Epidermal melanocyte (primary cell): Measurements from ENCODE around the gene KRT33A.
"Not testable (repeated sequence)": the region's sequence is repeated elsewhere in the genome, so short reads cannot be mapped to it uniquely, and the experiment has no call there.

Source experiments
- DNase-seq: peaks from one replicate; pipeline ENCODE4 v3.0.0; 2011; ENCODE audit warnings: low spot score; ENCODE audit not compliant: insufficient read length

KRT33A gene

DNA sequence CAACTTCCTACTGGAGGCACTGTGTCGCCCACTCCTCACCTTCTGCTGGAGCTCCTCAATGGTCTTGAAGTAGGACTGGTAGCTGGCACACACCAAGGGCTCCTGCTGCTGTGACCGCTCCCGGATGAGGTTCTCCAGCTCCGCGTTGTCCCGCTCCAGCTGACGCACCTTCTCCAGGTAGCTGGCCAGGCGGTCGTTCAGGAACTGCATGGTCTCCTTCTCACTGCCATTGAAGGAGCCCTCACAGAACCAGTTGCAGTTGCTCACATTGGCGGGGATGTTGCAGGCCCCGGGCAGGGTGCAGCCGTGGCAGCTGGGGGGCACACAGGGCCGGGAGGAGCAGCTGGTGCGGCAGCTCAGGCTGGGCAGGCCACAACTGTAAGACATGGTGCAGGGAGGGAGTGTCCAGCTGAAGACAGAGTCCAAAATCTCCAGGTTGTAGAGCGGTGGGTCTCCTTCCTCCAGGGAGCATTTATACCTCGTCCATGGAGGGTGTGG lies at the start of gene KRT33A:
TSS of gene KRT33A (minus strand) at position 448 of the 498 bp plus-strand sequence. CDS start at position 387, 61 bp downstream.
- not testable (repeated sequence) for DNase-seq

DNA sequence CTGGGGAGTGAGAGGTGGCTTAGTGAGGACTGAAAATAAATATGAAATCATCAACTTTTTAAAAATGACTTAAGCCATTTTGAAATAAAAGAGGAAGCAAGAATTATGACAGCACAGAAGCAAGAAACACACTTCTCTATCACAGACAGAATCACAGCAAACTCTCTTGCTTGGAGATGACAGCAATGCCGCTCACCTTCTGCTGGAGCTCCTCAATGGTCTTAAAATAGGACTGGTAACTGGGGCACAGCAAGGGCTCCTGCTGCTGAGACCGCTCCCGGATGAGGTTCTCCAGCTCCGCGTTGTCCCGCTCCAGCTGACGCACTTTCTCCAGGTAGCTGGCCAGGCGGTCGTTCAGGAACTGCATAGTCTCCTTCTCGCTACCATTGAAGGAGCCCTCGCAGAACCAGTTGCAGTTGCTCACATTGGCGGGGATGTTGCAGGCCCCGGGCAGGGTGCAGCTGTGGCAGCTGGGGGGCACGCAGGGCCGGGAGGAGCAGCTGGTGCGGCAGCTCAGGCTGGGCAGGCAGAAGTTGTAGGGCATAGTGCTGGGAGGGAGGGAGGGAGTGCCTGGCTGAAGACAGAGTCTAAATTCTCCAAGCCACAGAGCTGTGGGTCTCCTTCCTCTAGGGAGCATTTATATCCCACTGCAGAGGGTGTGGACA lies 46.5 kb upstream of the KRT33A start, which contains the start of gene KRT31:
TSS of gene KRT31 (minus strand) at position 613 of the 665 bp plus-strand sequence. CDS start at position 544, 69 bp downstream.
- no peak for DNase-seq

DNA sequence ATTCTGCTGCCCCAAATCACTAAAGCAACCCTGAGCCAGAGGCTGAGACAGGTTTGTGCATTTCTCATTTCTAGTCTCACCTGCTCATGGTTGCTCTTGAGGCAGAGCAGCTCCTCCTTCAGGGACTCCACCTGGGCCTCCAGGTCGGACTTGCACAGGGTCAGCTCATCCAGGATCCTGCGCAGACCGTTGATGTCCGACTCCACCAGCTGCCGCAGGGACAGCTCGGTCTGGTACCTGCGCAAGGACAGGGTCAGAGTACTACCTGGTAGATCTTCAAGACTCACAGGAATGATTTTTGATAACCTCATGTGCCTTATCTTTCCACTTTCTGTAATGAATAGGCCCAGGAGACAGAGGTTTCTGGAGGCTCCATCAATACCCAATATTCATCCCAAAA lies 45.7 kb upstream of the KRT33A start:
- DNase-seq = no peak

DNA sequence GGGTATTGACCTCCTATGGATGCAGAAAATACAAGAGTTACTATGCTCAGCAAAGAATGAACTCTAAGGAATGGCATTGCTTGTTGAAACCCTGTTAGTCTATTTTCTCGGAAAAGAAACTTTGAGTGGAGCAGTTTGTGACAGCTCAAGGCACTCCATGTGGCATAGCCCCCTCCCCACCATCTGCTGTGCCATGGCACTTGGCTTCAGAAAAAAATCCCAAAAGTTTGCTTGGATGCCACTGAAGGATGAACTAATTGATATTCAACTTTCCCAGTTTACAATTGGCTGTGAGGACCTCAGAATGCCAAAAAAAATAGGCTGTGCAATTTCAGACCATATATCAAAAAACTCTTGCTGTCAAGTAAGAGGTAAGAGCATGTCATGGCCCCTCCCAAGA lies 45.0 kb upstream of the KRT33A start:
- no peak for DNase-seq

DNA sequence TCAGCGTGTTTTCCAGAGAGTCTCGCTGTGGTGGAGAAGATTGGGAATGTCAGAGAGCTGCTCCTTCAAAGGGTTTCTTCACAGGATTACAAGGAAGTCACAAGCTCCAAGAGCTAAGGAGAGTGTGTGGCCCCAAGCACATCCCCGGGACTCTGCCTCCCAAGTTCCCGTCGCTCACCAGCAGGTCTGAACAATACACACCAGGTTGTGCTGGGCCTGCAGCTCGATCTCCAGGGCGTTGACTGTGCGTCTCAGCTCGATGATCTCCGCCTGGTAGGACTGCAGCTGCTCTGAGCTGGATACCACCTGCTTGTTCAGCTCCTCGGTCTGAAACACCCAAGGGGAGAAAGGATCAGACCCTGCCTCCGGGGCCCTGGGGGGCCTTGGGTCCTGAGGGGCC lies 44.4 kb upstream of the KRT33A start:
- not testable (repeated sequence) for DNase-seq

DNA sequence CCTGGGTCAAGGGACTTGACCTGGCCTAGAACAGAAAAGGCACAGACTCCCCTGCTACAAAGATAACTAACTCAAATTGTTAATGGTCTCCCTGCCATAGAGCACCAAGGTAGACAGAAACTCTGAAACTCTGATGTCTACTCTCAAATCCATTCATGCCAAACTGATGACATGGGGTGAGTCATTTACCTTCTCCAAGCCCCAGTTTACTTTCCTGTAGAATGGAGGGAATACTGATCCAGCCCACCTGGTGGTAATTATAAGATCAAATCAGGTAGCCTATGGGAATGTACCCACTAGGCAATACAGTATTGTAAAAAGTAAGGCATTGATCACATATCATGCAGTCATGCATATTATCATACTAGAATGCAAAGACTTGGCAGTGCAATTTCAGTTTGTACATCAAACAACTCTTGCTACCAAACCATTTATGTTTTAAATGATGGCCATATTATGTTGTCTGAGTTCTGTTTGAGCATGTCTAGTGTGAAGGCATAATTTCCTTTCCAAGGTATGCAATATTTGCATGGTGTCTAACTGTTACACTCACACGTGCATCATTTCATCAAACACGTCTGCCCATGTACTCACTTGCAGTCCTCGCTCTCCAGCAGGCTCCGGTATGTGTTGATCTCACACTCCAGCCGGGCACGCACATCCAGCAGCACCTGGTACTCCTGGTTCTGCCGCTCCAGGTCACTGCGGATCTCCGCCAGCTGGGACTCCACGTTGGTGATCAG lies 43.8 kb upstream of the KRT33A start:
- DNase-seq = no peak

DNA sequence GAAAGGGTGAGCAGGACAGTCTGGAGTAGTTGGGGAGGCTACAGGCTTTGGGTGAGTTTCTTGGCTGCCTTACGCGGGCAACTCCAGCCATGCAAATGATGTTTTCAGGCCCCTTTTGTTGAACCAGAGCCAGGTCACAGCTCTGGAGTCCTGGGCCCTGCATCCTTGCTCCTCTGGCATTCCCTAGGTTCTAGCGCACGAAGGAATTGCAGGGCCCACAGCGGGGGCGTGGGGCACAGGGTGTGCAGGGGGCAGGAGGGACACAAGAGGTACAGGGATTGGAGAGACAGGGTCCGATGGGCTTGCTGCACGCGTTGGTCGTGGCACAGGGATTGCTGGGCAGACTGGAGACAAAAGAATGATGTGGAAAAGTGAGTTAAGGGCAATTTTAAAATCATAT lies 43.2 kb upstream of the KRT33A start:
- no peak for DNase-seq

DNA sequence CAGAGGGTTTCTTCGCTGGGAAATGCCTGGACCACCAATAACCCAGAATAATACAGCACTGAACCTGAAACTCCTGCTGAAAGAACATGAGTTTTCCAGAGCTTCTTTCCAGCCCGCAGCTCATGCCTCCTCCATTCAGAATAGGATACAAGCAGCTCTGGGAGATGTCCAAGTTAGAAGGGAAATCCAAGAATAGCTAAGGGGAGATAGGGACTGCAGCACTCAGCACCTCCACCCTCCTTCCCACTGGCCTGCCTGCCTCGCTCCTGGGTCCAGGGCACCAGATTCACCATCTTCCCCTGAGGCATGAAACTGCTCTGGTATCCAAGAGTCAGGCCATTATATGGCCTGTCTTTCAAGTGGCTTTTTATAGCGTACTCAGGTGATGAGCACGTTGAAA lies 42.7 kb upstream of the KRT33A start:
- DNase-seq = no peak

DNA sequence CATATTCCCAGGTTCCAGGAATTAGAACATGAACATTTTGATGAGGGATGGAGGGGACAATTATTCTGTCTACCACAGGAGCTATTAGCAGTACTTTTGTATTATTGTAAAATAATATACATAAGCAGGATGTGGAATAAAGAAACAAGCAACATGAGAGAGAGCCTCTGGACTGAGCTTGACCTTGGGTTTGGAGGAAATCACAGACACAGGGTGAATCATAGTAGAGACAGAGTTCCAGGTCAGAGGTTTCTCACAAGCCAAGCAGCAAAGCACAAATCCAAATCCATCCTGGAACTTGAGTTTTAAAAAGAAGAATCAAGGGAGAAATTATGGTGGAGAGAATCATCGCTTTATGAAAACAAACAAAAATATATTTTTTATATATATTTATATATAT lies 41.6 kb upstream of the KRT33A start:
- no peak for DNase-seq

DNA sequence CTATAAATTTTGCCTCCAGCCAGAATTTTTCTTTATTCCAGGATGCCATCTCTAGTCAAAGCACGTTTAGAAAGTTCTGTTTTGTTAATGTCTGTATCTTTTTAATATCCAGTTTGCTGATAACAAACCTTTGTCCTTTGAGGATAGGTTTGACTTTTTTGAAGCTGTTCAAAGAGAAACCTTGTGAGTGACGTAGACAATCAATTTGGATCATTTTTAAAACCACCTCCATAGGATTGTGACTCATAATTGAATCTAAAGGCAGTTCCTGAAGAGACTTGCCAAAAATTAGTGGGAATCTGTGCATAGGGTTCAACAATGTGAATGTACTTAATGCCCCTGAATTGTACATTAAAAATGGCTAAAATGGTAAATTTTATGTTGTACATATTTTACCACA lies 40.9 kb upstream of the KRT33A start:
- no peak for DNase-seq

DNA sequence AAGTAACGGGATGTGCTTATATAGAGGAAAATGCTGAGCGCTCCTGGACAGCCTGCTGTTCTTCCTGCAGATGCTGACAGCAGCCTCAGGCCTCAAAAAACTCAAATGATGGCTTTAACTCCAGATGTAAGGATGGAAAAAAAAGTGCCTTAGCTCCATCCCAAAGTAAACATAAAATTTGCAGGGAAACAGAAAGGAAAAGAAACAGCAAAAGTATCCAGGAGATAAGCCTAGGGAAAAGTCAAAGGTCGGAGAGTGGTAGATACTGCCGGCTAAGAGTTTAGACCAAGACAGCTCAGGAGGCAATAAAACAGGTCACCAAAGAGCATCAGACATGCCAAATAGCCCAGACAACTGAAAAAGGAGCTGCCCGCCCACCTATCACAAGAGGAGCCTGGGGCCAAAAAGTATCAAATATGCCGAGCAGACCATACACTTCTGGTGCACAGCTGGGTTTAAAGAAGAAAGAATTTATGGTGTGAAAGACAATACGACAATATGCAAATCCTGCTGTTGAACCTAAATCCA lies 39.8 kb upstream of the KRT33A start:
- no peak for DNase-seq

DNA sequence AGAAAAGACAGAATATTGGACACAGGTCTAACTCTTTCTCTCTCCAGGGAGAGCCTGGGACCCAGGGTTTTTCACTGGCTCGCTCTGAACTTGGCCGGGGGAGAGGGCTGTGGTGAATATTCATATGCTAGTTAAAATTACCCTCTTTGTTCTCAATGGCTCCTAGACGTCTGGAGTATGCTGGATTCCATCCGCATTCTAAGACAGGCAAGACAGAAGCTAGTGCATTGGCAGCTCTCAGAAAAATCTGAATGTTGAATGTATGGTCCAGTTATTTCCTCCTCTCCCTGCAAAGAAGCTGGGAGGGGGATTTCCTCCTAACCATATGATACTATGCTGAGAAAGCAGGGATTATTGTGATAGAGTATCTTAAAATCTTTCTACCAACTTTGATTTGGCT lies 37.0 kb upstream of the KRT33A start:
- DNase-seq = no peak

DNA sequence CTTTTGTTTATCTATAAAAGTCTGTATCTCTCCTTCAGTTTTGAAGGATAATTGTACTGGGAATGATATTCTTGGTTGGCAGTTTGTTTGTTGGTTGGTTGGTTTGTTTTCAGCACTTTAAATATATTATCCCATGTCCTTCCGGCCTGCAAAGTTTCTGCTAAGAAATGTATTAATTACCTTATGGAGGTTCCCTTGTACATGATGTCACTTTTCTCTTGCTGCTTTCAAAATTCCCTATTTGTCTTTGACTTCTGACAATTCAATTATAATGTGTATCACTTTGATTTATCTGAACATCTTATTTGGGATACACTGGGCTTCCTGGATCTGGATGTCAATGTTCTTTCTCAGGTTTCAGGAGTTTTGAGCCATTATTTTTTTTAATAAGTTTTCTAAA lies 35.6 kb upstream of the KRT33A start:
- no peak for DNase-seq

DNA sequence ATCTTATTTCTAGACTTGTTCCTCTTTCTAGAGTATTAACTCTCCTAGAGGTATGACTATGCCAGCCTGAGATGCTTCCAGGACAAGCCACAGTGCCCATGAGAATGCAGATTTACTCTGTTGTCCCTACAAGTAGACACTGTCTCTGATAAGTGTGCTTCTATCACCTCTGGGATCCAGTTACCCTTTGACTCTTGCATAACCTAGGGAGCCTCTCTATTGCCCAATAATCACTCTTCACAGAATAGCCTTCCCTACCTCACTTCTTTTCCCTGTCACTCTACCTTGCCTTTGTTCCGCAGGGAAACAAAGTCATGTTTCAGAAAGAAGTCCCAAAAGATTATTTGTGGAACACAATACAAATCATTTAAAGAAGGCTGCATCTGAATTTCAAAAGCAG lies 33.1 kb upstream of the KRT33A start:
- no peak for DNase-seq

DNA sequence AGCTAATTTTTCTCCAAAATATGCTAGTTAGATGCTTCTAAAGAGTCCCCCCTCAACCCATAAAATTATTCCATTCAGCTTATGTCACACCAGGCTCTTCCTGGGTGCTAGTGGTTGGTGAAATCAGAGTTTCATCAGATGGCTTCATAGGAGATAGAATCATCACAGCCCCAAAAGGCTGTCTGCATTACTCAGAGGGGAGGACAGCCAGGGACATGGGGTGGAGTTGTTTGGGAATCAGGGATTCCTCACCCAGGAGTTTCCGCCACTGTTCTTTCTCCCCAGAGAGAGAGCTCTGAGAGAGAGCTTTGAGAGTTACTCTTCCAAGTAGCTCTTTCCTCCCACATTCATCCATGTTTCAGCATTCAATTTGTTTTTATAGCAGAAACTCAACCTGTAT lies 31.8 kb upstream of the KRT33A start:
- DNase-seq = no peak

DNA sequence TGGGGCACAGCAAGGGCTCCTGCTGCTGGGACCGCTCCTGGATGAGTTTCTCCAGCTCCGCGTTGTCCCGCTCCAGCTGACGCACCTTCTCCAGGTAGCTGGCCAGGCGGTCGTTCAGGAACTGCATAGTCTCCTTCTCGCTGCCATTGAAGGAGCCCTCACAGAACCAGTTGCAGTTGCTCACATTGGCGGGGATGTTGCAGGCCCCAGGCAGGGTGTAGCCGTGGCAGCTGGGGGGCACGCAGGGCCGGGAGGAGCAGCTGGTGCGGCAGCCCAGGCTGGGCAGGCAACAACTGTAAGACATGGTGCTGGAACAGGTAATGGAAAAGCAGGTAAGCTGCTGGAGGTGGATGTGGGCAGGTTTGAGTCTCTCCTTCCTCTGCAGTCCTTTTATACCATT lies 31.3 kb upstream of the KRT33A start, which contains the start of gene KRT34:
TSS of gene KRT34 (minus strand) at position 364 of the 400 bp plus-strand sequence. CDS start at position 304, 60 bp downstream.
- DNase-seq = not testable (repeated sequence)

DNA sequence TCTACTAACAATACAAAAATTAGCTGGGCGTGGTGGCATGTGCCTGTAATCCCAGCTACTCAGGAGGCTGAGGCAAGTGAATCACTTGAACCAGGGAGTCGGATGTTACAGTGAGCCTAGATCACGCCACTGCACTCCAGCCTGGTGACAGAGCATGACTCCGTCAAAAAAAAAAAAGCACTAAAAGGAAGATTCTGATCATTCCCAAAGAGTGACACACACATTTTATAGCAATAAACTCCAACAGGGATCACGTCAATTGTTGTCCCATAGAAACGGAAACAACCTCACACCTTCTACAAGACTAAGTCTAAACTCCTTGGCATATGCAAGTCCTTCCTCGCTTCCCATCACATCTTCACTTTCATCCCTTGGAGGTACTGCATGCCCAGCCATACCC lies 29.5 kb upstream of the KRT33A start:
- not testable (repeated sequence) for DNase-seq

DNA sequence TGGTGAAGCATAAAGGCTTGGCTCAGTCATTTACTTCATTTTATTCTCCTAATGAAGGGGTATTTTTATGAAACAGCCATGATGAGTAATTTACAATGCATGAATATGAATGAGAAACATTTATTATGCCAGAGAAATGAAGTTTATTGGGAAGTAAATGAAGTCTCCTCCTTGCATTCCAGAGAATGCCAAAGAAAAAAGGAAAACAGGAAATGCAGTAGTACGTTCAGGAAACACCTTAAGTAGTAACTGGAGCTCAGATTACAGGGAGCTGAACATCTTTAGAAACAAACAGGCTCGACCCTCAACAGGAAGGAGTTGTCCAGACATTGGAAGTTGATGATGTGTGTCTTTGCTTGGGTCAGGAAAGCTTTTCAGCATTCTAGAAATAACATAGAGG lies 26.9 kb upstream of the KRT33A start:
- no peak for DNase-seq

DNA sequence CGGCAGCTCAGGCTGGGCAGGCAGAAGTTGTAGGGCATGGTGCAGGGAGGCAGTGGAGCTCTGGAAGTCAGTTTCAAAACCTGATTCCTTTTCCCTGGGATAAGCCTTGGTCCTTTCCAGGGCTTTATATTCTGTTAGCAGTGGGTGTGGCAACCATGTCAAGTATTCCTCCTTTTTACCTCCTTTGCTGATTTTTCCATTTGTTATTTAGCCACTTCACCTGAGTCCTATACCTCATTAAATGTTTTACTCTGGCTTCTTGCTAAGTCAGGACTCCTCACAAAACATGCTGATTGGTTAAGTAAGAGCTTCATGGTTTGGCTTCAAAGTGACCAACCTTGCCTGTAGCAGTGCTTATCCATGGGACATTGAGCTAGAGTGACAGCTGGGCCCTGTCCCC lies 19.1 kb upstream of the KRT33A start, which contains the start of gene KRT33B:
TSS of gene KRT33B (minus strand) at position 101 of the 400 bp plus-strand sequence. CDS start at position 38, 63 bp downstream.
- DNase-seq = no peak

DNA sequence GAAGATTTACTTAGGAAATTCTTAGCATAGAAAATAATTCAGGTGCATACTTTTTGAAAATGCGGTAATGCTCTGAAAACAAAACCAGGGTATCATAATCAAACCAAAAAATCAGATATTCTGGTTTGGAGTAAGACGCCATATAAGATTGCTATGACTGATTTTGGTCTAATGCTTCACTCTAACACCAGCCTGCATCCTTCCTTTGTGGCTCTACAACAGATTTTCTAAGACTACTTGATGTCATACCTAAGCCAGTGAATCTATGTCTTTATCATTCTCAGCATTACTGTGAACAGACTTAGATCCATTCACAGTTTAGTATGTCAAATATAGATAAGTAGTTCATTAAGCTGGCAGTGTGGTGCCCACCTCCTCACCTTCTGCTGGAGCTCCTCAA lies 18.4 kb upstream of the KRT33A start:
- no peak for DNase-seq

DNA sequence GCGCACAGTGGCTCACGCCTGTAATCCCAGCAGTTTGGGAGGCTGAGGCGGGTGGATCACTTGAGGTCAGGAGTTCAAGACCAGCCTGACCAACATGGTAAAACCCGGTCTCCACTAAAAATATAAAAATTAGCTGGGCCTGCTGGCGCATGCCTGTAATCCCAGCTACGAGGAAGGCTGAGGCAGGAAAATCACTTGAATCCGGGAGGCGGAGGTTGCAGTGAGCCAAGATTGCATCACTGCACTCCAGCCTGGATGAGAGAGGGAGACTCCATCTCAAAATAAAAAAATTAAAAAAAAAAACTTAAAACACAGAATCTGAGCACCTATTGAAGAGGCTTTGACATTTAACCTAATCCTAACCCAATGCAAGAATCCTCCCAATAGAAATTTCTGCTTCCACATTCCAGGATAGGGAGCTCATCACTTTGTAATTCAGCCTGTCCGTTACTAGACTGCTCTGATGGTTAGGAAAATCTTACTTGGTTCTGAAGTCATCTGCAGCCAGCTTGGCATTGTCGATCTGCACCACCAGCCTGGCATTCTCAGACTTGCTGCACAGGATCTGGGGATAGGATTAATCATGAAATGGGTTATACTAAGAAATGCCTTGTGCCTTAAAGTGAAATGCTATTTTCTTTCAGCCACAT lies 16.9 kb upstream of the KRT33A start:
- peak; percentile 35 for DNase-seq

DNA sequence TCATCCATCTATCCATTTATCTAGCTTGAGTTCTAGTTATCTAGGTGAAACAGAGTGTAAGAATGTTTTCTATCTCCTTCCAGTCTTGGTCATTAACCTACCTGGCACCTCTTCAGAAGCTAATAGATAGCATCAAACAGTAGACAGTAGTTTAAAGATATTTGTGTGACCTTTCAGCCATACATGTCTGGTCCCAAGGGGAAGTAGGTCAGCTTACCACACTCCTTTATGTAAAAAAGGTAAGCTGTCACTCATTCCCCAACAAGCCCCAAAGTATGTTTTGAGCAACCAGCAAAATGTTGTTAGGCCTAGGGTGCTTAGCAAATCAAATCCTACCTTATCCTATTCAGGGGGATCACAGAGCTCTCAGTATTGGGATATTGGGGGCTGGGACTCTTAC lies 15.4 kb upstream of the KRT33A start:
- DNase-seq = no peak
